Colon (tissue), 2 donors: ENCODE results near the gene TMEM266.

Experiments used
- FAIRE-seq: peaks from 2 replicates; lab custom pipeline; 2012; peaks lifted over from hg19 to GRCh38; lab: Jason Lieb, UNC
- donor health status: control.
- donor health status: control.

Gene TMEM266

GRCh38 chr15:76134537-76134936 is 74.8 kb downstream of the TMEM266 start:
- FAIRE-seq = no peak

DNA sequence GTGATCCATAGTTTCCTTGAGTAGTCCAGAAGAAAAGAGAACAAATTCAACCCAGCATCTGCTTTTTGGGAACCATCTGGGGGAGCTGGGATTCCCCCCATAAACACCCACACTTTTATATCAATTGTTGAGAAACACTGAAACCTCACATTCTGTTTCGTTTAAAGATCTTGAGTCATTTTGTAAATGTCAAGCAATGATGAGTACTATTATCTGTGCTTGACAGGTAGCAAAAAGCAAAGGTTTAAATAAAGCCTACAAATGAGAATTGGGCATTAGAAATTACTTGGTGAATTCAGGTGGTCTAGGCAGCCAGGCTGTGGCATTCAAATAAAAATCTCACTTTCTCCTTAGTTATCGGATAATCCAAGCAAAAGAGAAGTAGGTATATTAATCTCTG is 75.7 kb downstream of the TMEM266 start:
- no peak for FAIRE-seq

DNA sequence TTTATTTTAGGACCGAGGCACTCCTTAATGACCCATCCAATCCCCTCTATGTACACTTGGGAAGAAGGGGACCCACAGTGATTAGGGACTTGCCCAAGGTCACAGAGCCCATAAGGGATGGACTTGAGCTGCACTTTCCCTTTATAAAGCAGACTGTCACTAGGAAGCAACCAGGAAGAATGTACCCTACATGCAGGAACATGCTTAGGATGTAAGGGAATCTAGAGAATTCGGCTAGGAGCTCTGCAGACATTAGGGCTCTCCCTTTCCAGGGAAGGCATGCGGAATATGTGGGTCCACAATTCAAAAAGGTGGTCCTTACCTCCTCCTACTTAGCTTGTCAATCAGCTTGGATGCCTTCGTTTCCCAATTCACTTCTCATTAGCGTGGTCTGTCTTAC is 78.7 kb downstream of the TMEM266 start:
- no peak for FAIRE-seq

DNA sequence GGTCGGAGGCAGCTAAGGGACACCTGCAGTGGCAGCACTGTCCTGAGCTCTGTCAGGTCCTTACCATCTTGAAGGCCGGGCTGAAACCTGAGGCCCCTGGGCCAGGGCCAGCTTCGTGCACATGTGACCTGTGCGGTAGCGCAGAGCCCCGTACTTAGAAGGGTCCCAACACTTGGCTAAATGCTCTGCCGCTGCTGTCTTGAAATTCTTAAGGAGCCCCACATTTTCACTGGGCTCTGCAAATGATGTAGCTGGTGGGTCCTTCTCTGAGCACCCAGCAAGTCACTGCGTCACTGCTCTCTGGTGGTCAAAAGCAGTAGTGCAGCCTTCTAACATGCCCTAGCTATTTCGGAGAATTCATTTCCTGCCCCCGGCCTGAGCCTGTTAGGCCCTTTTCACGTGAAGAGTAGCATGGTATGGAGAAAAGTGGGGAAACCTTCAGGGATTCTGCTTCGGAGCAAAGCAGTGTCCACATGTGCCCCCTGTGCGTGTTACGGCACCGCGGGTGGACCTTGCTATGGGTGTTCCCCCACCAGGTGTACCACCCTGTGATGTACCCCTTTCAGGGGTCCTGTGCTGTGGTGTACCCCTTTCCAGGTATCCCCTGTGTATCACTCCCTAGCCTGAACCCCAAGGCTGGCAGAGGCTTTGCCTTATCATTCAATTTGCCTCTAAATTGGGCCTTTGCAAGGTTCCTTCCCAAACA is 79.7 kb downstream of the TMEM266 start:
- FAIRE-seq = no peak

DNA sequence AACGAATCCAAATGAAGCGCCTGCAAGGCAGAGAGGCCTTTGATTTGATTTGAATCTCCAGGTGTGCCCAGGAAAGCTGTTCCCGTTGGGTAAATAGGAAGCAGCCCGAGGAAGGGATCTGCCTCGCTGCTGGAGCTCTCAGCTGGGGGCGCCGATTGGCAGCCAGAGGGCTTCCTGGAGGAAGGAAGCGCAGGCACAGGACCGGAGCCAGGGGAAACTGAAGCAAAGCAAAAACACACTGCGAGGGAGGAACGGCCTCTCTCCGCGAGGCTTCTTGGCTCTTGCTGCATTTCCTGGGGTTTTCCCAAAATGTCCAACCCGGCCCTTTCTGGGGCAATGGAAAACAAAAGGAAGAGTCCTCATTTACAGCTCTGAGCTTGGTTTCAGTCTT is 80.3 kb downstream of the TMEM266 start:
- no peak for FAIRE-seq

- no peak for FAIRE-seq
Observed at GRCh38 chr15:76146812-76147211, 87.0 kb downstream of the TMEM266 start.

GRCh38 chr15:76147906-76148570 is 88.3 kb downstream of the TMEM266 start:
- FAIRE-seq = no peak

DNA sequence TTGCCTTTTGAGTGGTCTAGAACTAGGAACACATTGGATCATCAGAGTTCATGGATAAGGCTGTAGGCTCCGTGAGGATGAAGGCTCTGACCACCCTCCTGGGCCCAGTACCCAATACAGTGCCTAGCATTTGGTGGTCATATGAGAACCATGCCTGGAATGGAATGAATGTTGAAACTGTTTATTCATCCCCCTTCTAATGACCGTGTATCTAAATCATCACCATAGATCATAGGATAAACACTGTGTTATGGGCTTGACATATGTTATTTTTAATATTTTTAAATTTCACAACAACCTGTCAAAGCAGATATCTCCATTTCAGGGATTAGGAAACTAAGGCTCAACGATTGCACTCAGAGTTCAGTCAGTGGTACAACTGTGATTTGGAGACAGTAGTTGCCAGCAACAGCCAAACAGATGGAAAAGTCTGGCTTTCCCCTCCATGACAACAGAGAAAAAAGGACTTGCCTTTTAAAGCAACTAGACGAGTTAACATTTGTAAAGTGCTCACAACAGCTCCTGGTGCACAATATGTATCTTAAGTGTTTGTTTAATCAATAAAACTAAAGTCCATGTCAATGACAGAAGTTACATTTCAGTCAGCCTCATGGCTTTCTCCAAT is 89.6 kb downstream of the TMEM266 start:
- no peak for FAIRE-seq

DNA sequence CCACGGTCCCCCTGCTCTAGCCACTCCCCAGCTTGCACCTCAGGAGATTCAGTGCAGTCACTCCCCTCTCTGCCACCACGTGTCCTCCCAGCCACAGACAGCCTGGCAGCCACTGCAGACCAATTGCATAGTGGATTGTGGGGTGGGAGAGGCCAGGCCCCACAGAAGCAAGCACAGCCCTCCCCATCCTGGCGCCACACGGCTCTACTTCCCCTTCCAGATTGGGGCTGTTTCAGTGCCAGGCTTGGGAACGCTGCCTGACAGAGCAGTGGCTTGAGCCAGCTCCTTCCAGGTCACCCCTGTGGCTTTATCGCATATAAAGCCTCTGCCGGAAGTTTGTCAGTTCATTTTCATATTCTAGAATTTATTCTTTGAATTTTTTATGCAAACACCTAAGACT is 90.7 kb downstream of the TMEM266 start:
- FAIRE-seq = no peak

DNA sequence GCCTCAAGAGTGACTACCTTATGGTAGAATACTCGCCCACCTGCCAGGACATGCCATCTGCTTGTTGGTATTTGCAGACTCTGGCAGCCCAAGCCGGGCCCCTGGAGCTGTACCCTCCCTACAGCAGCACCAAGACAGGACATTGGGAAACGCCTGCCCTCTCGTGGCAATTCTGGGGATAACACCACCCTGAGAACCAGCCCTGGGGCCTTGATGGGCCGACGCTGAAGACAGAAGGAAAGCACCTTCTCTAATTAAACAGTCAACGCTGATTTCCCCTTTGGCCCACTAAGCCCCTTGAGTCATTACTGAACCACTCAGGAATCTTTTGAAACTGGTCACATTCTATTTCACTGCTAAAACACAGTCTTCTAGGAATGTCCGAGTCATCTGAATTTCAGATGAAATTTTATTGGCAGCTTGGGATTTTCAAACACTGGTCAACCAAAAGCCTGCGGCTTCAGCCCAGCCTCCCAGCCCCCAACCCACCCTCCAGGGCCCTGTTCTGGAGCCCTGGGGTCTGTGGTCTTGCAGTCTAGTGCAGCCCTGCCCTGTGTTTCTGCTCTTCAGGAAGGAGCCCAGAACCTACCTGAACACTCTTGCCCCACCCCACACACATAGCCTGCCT is 91.3 kb downstream of the TMEM266 start:
- no peak for FAIRE-seq

DNA sequence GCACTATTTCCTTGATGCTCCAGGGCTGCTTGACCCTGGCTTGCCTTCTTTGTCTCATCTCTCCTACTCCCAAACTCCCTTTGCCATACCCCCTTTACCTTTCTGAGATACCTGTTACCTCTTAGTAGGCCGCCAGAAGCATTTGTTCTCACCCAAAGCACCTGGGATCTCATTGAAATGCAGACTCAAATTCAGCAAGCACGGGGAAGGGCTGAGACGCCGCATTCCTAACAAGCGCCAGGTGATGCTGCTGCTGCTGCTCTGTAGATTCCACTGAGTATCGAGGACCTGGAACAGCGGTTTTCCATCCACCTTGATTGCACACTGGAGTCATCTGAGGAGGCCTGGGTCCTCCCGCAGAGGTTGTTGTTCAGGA is 91.8 kb downstream of the TMEM266 start:
- FAIRE-seq = no peak

GRCh38 chr15:76152197-76152596 is 92.4 kb downstream of the TMEM266 start:
- no peak for FAIRE-seq

DNA sequence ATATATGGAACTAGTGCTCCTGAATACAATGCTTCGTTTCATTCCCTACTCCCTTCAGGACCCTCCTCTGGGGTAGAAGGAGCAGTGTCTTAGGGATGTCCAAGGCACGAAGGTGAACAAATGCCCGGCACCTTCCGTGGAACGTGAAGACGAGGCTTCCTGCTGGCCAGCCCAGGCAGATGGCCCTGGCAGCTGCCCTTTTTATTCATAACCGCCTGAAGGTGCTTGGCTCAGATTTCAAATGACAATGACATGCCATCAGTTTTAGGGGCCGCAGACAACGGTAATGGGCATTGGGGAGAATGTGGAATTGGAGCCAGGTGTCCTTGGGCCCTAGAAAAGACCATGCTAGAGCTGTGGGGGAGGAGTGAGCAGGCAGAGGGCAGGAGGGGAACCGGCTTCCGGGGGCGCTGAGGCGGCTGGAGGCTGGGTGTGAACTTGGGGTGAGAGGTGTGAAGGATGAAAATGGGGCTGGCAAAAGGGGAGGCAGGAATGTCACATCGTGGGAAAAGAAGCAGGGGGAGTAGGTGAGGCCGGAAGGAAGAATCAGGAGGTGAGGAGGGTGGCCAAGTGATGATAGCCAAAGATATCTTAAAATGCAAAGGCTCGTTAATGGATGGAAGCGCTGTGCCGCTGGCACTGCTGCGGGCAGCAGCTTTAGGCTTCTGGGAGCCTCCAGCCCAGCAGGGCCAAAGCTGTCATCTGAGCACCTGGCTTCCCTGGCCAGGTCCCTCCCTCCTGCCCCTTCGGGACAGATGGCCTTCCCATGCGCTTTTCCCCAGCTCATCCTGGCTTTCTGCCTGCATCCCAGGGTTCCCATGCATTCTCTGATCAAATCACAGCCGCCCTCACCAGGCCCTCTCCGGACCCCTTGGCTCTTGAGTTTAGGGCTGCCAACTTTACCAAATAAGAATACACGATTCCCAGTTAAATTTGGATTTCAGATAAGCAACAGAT is 93.7 kb downstream of the TMEM266 start:
- FAIRE-seq = no peak

- FAIRE-seq = no peak
Observed at GRCh38 chr15:76155731-76156130, 95.9 kb downstream of the TMEM266 start.

DNA sequence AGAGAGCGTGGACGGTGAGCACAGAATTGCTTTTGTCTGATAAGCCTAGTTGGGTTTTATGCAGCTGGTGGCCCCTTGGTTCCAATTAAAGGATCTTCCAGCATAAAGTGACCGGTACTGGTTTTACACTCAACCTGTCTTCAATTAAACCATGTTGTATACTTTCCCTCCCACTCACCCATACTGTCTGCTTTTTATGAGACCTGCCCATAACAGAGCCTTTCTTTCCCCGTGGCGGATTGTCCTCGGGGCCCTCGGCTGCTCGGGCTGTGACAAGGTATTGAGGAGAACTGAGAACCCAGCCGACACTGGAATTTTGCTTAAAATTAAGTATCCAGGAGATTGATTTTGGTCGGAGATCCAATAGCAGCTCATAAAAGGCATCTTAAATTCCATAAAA is 98.4 kb downstream of the TMEM266 start:
- no peak for FAIRE-seq

- no peak for FAIRE-seq
Observed at GRCh38 chr15:76158815-76159214, 99.0 kb downstream of the TMEM266 start.

GRCh38 chr15:76159282-76159681 is 99.5 kb downstream of the TMEM266 start:
- FAIRE-seq = no peak

- FAIRE-seq = no peak
Observed at GRCh38 chr15:76160426-76161152, 100.8 kb downstream of the TMEM266 start.

DNA sequence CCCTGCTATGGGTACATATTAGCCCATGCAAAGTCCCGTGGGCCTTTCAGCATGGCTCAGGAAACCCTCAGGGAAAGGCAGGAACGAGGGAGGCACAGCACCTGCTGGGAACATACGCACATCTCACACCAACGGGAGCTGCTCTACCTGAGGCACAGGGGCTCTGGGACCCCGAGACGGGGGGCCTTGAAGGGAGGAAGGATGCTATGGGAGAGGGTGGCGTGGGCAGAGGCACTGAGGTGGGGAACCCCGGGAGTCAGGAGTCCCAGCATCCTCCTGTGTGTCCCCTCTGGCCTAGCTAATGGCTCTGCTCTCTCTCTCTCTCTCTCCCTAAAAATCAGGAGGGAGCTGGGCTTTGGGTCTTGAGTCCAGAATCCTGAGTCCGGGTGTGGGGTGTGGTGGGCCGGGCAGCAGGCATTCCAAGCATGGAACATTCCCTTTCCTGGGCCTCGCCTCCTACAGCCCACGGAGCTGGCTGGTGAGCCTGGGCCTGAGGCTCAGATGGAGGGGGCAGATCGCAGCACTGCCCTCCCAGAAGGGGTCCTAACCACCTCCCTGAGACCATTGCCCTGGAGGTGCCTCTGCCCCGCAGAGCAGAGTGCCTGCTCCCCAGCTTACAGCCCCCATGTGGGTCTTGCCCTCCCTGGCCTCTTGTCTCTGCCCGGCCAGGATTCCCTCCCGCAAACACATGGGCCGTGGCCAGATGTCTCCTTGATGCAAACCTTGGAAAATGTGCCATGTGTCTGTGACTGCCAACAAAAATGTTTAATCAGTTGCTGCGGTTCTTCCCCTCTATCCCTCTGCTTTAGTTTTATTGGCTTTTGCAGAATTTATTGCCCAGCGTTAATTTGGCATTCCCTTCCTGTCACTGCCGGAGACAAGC is 101.6 kb downstream of the TMEM266 start:
- FAIRE-seq = no peak

GRCh38 chr15:76162036-76162398 is 102.2 kb downstream of the TMEM266 start:
- FAIRE-seq = no peak
